K562 (cell line): ENCODE data around the gene CRELD2. TPM values are rescaled to one million over a fixed set of nuclear protein-coding genes. Genes with fewer than 3 reads are reported as not detected.

Experiments used
- CCAR2 ChIP-seq: fragments of 200-400 bp; formaldehyde crosslinking; IDR thresholded peaks from 2 replicates; pipeline ENCODE4 v1.6.1; 2017; ENCODE audit warnings: mild to moderate bottlenecking, low read depth, low read length
- KDM5B ChIP-seq: fragments of 200-600 bp; sonication (generic); IDR thresholded peaks from 2 replicates; pipeline ENCODE4 v1.6.1; 2012; ENCODE audit warnings: low read depth, mild to moderate bottlenecking, moderate library complexity, low read length, control low read depth, inconsistent platforms; ENCODE audit not compliant: insufficient replicate concordance
- KLF10 ChIP-seq: fragments of 250-450 bp; sonication (Bioruptor Pico); IDR thresholded peaks from 2 replicates; pipeline ENCODE4 v1.6.1; 2021; ENCODE audit warnings: matching md5 sums
- MAFF ChIP-seq: IDR thresholded peaks from 2 replicates; pipeline ENCODE4 v1.6.1; 2012; ENCODE audit warnings: low read length, improper control_type of control experiment
- POLR2G ChIP-seq: fragments of 200-400 bp; formaldehyde crosslinking; IDR thresholded peaks from 2 replicates; pipeline ENCODE4 v1.6.1; 2017; ENCODE audit warnings: low read depth, mild to moderate bottlenecking, antibody characterized with exemption, low read length, moderate library complexity
- RAD51 ChIP-seq: fragments of 450-650 bp; IDR thresholded peaks from 2 replicates; pipeline ENCODE4 v1.7.1; 2016; ENCODE audit warnings: low read depth, mild to moderate bottlenecking, borderline replicate concordance
- RUNX1 ChIP-seq: sonication (generic); IDR thresholded peaks from 2 replicates; pipeline ENCODE4 v1.6.1; 2016; ENCODE audit warnings: antibody characterized with exemption, low read depth
- SMAD3 ChIP-seq: fragments of 450-650 bp; formaldehyde crosslinking; conservative IDR thresholded peaks from 2 replicates; pipeline ENCODE4 v1.4.0; 2020; ENCODE audit warnings: mild to moderate bottlenecking
- SOX6 ChIP-seq: fragments of 450-650 bp; IDR thresholded peaks from 2 replicates; pipeline ENCODE4 v1.6.1; 2014; ENCODE audit warnings: mild to moderate bottlenecking
- ZSCAN32 ChIP-seq: fragments of 450-650 bp; formaldehyde crosslinking; IDR thresholded peaks from 2 replicates; pipeline ENCODE4 v1.4.0; 2020; ENCODE audit warnings: mild to moderate bottlenecking, moderate library complexity
- polyA plus RNA-seq, 8 experiments: library from polyadenylated mRNA; depleted of rRNA in 4 of 8; stranded (reverse) in 5 of 8; unstranded in 3 of 8; fragments of >200 nt; fragmentation: Nextera tagmentation in 2 of 8; fragmentation: Illumina TruSeq in 1 of 8; extraction: Ambion mirVana in 2 of 8; extraction: Trizol in 1 of 8; gene quantifications; 2 replicates each; pipeline versions ENCODE4 v1.2.1 to v1.2.3, GENCODE V29; 2011 to 2014; ENCODE audit warnings: inconsistent platforms in 1 of 8, missing spikeins in 1 of 8
- total RNA-seq, 7 experiments: library from RNA; depleted of rRNA in 6 of 7; stranded (reverse); fragments of >200 nt in 6 of 7; fragmentation: Illumina TruSeq in 2 of 7; extraction: Trizol in 2 of 7; gene quantifications; 2 replicates each; pipeline versions ENCODE4 v1.2.1 to v1.2.3, GENCODE V29; 2011 to 2021; ENCODE audit warnings: low replicate concordance in 1 of 7
- TF ChIP-seq, protein P1 (sequence below): fragments of 450-650 bp; IDR thresholded peaks from 2 replicates; pipeline ENCODE4 v1.6.1; 2016; ENCODE audit warnings: mild to moderate bottlenecking, moderate library complexity
- TF ChIP-seq, protein P2 (sequence below): fragments of 250-450 bp; sonication (Bioruptor Pico); IDR thresholded peaks from 2 replicates; pipeline ENCODE4 v1.4.0; 2020; ENCODE audit warnings: mild to moderate bottlenecking
- TF ChIP-seq, protein P3 (sequence below): fragments of 250-450 bp; sonication (Bioruptor Pico); IDR thresholded peaks from 2 replicates; pipeline ENCODE4 v1.8.0; 2021; ENCODE audit warnings: borderline replicate concordance, mild to moderate bottlenecking, moderate library complexity; ENCODE audit not compliant: poor library complexity, severe bottlenecking
- TF ChIP-seq, protein P4 (sequence below): sonication (generic); formaldehyde crosslinking; IDR thresholded peaks from 2 replicates; pipeline ENCODE4 v1.9.0; 2022; ENCODE audit warnings: mild to moderate bottlenecking, missing genetic modification reagents

CRELD2 gene
- total and polyA plus RNA-seq, 9 of the 15 experiments (the other 6 are each of a cell fraction or from before 2014, with no cell fraction given): 0.96 to 25.3 (median 8.8) TPM

DNA sequence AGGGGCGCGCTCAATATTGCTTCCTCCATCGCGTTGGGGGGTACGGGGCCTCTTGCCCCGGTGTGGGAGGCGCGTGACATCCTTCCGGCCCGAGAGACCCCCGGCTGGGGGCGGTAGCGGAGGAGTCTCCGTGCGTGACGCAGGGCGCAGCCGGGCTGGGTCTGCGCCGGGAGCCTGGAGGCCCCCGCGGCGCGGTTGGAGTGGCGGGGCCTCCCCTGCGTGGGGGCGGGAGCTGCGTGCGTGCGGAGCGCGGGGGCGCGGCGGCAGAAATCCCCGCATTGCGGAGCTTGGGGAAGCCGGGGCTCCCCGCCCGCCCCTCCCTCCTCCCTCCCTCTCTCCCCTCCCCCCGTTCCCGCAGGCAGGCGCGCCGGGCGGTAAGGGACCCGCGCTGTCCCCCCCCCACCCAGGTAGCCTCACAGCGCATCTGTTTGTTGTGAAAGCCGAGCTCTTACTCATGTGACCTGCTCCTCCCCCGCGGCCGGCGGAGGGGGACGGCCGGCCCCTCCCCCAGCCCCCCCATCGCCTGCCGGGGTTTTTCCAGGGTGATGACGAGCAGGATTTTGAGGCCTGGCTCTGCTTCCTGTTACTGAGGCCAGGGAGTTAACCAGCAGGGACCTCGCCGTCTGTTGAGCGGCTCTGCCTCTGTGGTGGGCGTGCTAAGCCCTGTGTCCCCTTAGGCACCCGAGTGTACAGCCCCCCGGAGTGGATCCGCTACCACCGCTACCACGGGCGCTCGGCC is 43.7 kb downstream of the CRELD2 start (continued):
- TF ChIP-seq, protein P1, sequence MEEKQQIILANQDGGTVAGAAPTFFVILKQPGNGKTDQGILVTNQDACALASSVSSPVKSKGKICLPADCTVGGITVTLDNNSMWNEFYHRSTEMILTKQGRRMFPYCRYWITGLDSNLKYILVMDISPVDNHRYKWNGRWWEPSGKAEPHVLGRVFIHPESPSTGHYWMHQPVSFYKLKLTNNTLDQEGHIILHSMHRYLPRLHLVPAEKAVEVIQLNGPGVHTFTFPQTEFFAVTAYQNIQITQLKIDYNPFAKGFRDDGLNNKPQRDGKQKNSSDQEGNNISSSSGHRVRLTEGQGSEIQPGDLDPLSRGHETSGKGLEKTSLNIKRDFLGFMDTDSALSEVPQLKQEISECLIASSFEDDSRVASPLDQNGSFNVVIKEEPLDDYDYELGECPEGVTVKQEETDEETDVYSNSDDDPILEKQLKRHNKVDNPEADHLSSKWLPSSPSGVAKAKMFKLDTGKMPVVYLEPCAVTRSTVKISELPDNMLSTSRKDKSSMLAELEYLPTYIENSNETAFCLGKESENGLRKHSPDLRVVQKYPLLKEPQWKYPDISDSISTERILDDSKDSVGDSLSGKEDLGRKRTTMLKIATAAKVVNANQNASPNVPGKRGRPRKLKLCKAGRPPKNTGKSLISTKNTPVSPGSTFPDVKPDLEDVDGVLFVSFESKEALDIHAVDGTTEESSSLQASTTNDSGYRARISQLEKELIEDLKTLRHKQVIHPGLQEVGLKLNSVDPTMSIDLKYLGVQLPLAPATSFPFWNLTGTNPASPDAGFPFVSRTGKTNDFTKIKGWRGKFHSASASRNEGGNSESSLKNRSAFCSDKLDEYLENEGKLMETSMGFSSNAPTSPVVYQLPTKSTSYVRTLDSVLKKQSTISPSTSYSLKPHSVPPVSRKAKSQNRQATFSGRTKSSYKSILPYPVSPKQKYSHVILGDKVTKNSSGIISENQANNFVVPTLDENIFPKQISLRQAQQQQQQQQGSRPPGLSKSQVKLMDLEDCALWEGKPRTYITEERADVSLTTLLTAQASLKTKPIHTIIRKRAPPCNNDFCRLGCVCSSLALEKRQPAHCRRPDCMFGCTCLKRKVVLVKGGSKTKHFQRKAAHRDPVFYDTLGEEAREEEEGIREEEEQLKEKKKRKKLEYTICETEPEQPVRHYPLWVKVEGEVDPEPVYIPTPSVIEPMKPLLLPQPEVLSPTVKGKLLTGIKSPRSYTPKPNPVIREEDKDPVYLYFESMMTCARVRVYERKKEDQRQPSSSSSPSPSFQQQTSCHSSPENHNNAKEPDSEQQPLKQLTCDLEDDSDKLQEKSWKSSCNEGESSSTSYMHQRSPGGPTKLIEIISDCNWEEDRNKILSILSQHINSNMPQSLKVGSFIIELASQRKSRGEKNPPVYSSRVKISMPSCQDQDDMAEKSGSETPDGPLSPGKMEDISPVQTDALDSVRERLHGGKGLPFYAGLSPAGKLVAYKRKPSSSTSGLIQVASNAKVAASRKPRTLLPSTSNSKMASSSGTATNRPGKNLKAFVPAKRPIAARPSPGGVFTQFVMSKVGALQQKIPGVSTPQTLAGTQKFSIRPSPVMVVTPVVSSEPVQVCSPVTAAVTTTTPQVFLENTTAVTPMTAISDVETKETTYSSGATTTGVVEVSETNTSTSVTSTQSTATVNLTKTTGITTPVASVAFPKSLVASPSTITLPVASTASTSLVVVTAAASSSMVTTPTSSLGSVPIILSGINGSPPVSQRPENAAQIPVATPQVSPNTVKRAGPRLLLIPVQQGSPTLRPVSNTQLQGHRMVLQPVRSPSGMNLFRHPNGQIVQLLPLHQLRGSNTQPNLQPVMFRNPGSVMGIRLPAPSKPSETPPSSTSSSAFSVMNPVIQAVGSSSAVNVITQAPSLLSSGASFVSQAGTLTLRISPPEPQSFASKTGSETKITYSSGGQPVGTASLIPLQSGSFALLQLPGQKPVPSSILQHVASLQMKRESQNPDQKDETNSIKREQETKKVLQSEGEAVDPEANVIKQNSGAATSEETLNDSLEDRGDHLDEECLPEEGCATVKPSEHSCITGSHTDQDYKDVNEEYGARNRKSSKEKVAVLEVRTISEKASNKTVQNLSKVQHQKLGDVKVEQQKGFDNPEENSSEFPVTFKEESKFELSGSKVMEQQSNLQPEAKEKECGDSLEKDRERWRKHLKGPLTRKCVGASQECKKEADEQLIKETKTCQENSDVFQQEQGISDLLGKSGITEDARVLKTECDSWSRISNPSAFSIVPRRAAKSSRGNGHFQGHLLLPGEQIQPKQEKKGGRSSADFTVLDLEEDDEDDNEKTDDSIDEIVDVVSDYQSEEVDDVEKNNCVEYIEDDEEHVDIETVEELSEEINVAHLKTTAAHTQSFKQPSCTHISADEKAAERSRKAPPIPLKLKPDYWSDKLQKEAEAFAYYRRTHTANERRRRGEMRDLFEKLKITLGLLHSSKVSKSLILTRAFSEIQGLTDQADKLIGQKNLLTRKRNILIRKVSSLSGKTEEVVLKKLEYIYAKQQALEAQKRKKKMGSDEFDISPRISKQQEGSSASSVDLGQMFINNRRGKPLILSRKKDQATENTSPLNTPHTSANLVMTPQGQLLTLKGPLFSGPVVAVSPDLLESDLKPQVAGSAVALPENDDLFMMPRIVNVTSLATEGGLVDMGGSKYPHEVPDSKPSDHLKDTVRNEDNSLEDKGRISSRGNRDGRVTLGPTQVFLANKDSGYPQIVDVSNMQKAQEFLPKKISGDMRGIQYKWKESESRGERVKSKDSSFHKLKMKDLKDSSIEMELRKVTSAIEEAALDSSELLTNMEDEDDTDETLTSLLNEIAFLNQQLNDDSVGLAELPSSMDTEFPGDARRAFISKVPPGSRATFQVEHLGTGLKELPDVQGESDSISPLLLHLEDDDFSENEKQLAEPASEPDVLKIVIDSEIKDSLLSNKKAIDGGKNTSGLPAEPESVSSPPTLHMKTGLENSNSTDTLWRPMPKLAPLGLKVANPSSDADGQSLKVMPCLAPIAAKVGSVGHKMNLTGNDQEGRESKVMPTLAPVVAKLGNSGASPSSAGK: no peak; the same call in 1 of the 2 replicates
- no peak for TF ChIP-seq SMAD3 (CRISPR knock-in tag)
- TF ChIP-seq RAD51: peak; percentile 31; the same call in 1 of the 2 replicates
- TF ChIP-seq KLF10 (CRISPR knock-in tag): no peak
- TF ChIP-seq, protein P2, sequence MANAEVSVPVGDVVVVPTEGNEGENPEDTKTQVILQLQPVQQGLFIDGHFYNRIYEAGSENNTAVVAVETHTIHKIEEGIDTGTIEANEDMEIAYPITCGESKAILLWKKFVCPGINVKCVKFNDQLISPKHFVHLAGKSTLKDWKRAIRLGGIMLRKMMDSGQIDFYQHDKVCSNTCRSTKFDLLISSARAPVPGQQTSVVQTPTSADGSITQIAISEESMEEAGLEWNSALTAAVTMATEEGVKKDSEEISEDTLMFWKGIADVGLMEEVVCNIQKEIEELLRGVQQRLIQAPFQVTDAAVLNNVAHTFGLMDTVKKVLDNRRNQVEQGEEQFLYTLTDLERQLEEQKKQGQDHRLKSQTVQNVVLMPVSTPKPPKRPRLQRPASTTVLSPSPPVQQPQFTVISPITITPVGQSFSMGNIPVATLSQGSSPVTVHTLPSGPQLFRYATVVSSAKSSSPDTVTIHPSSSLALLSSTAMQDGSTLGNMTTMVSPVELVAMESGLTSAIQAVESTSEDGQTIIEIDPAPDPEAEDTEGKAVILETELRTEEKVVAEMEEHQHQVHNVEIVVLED (CRISPR knock-in tag): 0 out of 2 replicates have a peak, but pooled peaks have one; percentile 53
- TF ChIP-seq MAFF: no peak
- no peak for TF ChIP-seq RUNX1
- TF ChIP-seq POLR2G: peak; percentile 9; the same call in 1 of the 2 replicates
- peak; percentile 23 for TF ChIP-seq KDM5B
- peak; percentile 36; the same call in 1 of the 2 replicates for TF ChIP-seq SOX6
- TF ChIP-seq, protein P3, sequence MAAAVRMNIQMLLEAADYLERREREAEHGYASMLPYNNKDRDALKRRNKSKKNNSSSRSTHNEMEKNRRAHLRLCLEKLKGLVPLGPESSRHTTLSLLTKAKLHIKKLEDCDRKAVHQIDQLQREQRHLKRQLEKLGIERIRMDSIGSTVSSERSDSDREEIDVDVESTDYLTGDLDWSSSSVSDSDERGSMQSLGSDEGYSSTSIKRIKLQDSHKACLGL (CRISPR knock-in tag): no peak
- TF ChIP-seq ZSCAN32 (CRISPR knock-in tag): no peak
- TF ChIP-seq, protein P4, sequence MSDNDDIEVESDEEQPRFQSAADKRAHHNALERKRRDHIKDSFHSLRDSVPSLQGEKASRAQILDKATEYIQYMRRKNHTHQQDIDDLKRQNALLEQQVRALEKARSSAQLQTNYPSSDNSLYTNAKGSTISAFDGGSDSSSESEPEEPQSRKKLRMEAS (CRISPR knock-in tag): no peak
- TF ChIP-seq CCAR2: no peak
